ENCODE data around the gene PIGU.

GRCh38 chr20:34540596-34541263 lies 136.2 kb downstream of the PIGU start:
- TF ChIP-seq CTCF (IDR thresholded peaks at IDR 0.05) = no peak
- no peak for TF ChIP-seq POLR2A (IDR thresholded peaks at IDR 0.05)

Measured in lower leg skin (tissue), 3 donors.